MV-4-11 (cell line): ENCODE data around the gene MT1M.
"Not testable (repeated sequence)": the region's sequence is repeated elsewhere in the genome, so short reads cannot be mapped to it uniquely, and the experiment has no call there.

Experiments used
- DNase-seq: peaks from one replicate; lab custom pipeline; 2025; lab: John Stamatoyannopoulos, UW

The MT1M gene

DNA sequence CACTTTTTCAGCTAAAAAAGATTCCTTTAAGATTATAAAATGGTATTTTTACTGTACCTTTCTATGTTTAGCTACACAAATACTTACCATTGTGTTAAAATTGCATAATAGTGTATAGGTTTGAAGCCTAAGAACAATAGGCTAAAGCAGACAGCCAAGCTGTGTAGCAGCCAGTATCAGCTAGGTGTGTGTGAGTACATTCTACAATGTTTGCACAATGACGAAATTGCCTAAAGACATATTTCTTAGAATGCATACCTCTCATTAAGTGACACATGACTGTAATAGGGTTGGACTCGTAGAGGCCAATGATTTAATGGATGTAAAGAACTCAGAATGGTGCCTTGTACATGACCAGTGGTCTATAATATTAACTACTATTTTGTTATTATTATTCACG, 17.4 kb downstream of the MT1M start:
- no peak for DNase-seq

- no peak for DNase-seq
Measured at GRCh38 chr16:56651586-56651985, 19.1 kb downstream of the MT1M start, which contains the start of gene MT1B. MT1B (plus strand) TSS chr16:56651886; CDS start chr16:56651954, 68 bp downstream.

DNA sequence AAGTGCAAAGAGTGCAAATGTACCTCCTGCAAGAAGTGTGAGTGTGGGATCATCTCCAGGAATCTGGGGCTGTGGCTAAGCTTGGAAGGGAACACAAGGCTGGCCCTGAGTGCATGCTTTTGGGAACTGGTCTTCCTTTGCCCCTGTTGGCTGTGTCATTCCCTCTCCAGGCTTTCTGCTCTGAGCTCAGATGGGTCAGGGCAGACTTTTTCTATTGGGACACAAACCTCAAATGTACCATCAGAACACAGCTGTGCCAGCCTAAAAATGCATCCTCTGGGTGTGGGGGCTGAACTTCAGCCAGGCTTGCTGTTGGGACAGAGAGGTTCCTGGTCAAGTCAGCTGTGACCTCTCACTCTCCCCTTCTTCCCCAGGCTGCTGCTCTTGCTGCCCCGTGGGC, 20.1 kb downstream of the MT1M start:
- DNase-seq, result no peak

GRCh38 chr16:56653218-56653617, 20.8 kb downstream of the MT1M start:
- no peak for DNase-seq

DNA sequence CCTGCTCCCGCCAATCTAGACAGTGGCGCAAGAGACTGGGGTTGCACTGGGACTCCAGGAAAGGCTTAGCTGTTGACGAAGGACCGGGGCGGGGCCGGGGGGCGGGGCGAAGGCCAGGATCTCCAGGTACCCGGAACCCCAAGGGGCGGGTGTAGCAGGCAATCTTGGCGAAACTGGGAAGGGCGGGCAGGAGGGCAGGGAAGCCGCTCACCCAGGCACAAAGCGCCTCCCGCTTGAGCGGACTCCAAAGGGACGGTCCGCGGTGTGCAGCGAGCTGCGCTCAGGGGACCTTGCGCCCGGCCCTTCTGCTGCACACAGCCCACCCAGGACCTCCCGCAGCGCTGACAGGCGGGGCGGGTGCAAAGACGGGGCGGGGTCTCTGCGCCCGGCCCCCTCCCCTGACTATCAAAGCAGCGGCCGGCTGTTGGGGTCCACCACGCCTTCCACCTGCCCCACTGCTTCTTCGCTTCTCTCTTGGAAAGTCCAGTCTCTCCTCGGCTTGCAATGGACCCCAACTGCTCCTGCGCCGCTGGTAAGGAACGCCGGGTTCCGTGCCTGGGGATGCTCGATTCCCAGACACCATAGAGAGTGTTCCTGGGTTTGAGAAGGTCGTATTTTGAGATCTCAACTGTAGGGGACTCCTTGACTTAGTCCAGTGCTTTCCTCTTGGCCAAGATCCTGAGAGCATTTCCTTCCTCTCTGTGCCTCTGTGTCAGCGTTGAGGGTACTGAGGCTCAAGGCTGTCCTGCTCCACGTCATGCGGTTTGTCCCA, 25.3 kb downstream of the MT1M start, which contains the start of gene MT1F:
MT1F (plus strand) TSS at position 405 of the 772 bp plus-strand sequence; CDS start at position 505, 100 bp downstream.
- peak; percentile 89 for DNase-seq

GRCh38 chr16:56658327-56658875, 25.9 kb downstream of the MT1M start:
- no peak for DNase-seq

DNA sequence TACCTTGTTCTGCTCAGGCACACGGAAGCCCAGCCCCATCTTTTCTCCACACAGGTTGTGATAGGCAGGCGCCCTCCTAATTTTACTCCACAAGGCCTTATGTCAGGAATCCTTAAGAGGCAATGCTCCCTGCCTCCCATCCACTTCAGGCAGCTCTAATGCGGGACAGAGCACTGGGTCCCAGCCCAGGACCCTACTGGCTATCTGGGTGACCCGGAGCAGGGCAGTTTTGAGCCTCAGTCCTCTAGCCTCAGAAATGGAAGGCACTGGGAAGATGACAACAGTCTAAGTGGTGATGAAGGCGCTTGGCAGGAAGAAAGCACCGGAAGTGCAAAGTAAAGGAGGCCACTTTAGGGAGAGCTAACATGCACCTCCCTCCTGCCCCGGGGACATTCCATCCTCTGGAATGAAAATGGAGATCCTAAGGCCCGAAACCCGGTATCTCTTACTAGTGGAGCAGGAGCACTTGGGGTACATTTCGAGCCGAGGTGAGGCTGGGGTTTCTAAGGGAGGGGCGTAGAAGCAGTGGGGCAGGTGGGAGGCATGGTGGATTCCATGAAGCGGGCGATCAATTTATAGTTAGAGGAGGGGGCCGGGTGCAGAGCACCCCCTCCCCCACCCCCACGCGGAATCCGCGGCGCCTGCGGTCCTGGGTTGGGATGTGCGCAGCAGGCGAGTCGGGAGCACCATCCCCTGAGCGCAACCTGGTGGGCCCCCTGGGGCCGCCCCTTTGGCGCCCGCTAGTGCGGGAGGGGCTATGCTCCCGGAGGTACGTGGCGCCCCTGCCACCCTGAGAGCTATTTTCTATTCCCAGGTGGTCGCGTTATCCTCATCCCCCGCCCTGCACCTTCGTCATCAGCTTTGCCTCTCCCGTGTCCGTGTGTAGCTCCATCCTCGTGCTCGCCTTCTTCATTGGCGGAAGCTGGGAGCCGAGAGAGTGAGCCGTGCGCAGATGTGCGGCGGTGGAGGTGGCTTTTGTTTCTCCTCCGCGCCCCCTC, 30.2 kb downstream of the MT1M start:
- DNase-seq, result no peak

DNA sequence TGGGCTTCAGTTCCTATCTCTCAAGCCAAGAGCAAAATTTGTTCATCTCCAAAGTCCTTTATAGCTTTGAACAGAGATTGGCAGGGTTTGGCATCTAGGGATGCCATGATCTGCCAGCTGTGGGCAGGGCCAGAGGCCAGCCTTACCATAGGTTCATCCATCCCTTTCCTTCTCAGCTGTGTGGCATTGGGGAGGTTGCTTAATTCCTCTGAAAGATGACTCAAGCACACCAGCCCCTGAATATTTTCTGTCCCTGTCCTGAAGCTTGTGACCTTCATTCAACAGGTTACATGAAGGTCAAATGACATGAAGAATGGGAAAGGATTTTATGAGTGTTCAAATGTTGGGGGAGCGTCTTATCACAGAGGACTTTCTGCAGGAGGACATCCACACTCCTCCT, 32.0 kb downstream of the MT1M start:
- no peak for DNase-seq

GRCh38 chr16:56665286-56666261, 33.1 kb downstream of the MT1M start:
- not testable (repeated sequence) for DNase-seq

- DNase-seq, result peak; percentile 81
Measured at GRCh38 chr16:56667581-56668571, 35.4 kb downstream of the MT1M start, which contains the start of gene MT1G. MT1G (minus strand) TSS chr16:56668065; CDS start chr16:56667993, 72 bp downstream.

- DNase-seq, result peak; percentile 20
Measured at GRCh38 chr16:56669005-56669839, 36.8 kb downstream of the MT1M start, which contains the start of gene MT1H. MT1H (plus strand) TSS chr16:56669814; CDS start chr16:56669885, 71 bp downstream.

DNA sequence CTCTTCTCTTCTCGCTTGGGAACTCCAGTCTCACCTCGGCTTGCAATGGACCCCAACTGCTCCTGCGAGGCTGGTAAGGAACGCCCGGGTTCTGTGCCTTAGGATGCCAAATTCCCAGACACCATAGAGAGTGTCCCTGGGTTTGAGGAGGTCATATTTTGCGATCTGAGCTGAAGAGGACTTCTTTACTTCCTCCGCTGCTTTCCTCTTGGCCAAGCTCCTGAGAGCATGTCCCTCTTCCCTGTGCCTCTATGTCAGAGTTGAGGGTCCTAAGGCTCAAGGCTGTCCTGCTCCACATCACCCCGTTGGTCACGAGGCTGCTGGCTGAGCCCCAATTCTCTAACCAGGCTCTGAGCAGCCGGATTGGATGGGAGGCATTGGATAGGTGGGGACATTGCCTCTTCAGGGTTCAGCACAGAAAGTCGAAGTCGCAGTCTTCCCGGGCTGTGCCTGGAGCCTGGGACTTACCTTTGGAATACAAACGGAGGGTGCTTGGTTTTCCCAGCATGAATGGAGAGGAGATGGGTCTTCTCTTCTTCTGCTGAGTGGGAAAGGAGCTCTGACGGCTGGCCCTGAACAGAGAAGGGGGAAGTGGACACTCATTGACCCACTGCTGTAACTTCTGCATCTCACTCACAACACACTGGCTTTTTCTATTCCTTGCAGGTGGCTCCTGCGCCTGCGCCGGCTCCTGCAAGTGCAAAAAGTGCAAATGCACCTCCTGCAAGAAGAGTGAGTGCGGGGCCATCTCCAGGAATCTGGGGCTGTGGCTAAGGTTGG, 37.6 kb downstream of the MT1M start:
- peak; percentile 29 for DNase-seq

DNA sequence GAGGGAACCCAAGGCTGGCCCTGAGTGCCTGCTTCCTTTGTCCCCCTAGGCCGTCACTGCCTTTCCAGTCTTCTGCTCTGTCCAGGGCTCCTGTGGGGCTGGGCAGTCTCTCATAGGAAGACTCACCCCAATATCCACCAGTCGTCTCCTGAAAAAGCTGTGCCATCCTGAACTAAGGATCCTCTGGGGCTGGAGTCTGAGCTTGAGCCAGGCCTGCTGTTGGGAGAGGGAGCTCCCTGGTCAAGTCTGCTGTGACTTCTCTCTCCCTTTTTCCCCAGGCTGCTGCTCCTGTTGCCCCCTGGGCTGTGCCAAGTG, 38.1 kb downstream of the MT1M start:
- no peak for DNase-seq

DNA sequence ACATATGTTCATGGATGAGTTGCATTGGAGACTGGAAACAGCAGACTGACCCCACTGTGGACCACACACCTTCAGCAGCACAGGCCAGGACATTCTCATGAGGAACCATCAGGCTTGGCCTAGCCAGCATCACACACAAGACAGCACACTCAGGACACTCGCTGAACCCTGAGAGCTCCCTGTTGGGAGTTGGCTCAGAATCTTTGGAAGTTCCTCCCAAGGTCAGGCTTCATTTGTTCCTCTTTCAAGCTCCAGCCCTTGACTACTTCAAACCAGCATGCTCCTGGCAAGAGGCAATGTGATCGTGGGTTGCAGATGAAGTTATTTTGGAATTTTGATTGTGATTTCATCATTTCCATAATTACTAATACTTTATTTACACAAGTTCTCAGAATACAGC, 39.2 kb downstream of the MT1M start:
- DNase-seq, result peak; percentile 20

DNA sequence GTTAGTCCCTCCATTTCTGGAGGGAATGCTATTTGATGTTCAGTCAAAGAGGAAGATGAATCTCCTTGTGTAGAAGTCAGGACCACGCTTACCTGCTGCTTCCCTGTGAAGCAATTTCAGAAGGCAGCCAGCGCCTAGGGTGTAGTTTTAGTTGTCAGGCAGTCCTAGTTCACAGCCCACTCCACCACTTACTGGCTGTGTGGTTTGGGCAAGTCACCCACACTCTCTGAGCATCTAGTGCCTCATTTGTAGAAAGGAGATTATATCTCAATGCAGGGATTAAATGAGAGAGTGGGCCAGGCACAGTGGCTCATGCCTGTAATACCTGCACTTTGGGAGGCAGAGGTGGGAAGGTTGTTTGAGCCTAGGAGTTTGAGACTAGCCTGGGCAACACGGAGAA, 39.7 kb downstream of the MT1M start:
- DNase-seq, result not testable (repeated sequence)

DNA sequence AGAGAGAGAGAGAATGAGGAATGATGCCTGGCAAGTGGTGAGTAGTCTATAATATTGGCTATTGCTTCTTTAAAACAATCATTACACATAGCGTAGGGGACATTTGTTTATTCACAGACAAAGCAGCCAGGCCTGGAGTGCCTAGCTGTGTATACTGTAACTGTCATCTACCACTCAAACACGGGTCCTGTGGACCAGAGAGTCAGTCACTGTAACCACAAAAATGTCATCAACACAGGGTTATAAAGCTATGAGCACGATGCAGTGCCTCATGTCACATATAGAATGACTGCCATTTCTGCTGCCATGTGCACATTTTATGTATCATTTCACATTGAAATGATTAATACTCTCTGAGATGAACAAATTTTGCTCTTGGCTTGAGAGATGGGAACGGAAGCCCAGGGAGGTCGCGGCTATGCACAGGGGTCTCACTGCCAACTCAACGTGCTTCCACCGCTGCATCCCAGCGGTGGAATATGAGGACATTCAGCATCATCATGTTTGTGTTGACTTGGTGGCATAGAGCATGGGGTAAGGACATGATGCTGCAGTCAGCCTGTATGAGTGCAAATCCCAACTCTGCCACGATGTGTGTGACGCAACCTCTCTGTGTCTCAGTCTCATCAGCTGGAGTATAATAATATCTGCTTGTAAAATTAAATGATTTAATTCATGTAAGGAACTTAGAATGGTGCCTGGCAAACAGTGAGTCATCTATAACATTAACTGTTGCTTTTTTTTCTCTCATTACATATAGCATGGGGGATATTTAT, 40.5 kb downstream of the MT1M start:
- DNase-seq, result peak; percentile 25

- peak; percentile 58 for DNase-seq
Measured at GRCh38 chr16:56673921-56674320, 41.5 kb downstream of the MT1M start.
